ENCODE measurements around the gene CLCA4. TPM values are rescaled to one million over a fixed set of nuclear protein-coding genes. Genes with fewer than 3 reads are reported as not detected.

CLCA4 gene
- total and polyA plus RNA-seq, 9 of the 15 experiments (the other 6 are each of a cell fraction or from before 2014, with no cell fraction given), result not detected

- FAIRE-seq (no peak), DNase-seq (ENCODE audit: extremely low read depth in 1 of 4, low spot score in 3 of 4) (no peak), ATAC-seq (no peak)
- H2AFZ ChIP-seq (ENCODE audit: low read depth, low read length), result no peak overlapping the region
- H3K4me2 ChIP-seq (ENCODE audit: insufficient read depth, low read length), result no peak overlapping the region
- BruUV-seq (replicated peaks), result no TSS peak
- H3K9me3 ChIP-seq (replicated peaks; ENCODE audit: control insufficient read depth, insufficient read depth, low read depth, low read length), result no peaks in the 10 kb centered on the region; the same call in 1 of the 2 replicates
- CTCF ChIA-PET (ENCODE audit: low intra/inter-chr PET ratio), result interaction anchor here (1.3 kb wide), 1 partner anchor 191 kb away, joined by 5 read pairs; no protein-coding TSS in a partner anchor
- intact Hi-C loops (cut with micrococcal nuclease), result no loop called here
- POLR2A ChIA-PET, result no interaction called here
- no peak overlapping the region for H3K4me3 ChIP-seq
- TF ChIP-seq SPI1 (IDR thresholded peaks at IDR 0.05; ENCODE audit: borderline replicate concordance, low read depth, low read length) (peak; percentile 24; the same call in 1 of the 2 replicates), COPS2 (conservative IDR thresholded peaks at IDR 0.05) (no peak)
- in situ Hi-C loops (cut with MboI), result no loop called here
- no peak overlapping the region for H3K9ac ChIP-seq (ENCODE audit: insufficient read depth in 1 of 2, low read depth in 2 of 2, low read length in 2 of 2)
- no peaks in the 10 kb centered on the region for H3K36me3 ChIP-seq (ENCODE audit: control insufficient read depth, insufficient read depth, low read length)
- no peaks in the 10 kb centered on the region for H3K9me1 ChIP-seq (ENCODE audit: control insufficient read depth, insufficient read depth, low read length)
- 0% methylated on average over 3 of the region's 3 CpGs for whole genome bisulfite sequencing (ENCODE audit: insufficient coverage, low coverage, missing lambda C conversion rate)
- no peak overlapping the region for H3K27ac ChIP-seq (ENCODE audit: extremely low read depth, low read depth, low read length)
- peaks cover 5 to 14% of the 10 kb centered on the region in 2 experiments; a peak in 3 of 5 replicates for H3K27me3 ChIP-seq (ENCODE audit: control insufficient read depth in 2 of 2, insufficient read depth in 2 of 2, low read length in 2 of 2)
- no peaks in the 10 kb centered on the region for H3K4me1 ChIP-seq (replicated peaks in 1 of 2; ENCODE audit: control insufficient read depth in 2 of 2, insufficient read depth in 2 of 2, low read length in 2 of 2)
- no peaks in the 10 kb centered on the region for H4K20me1 ChIP-seq (replicated peaks; ENCODE audit: control insufficient read depth, insufficient read depth, low read length)
- H3K79me2 ChIP-seq (ENCODE audit: control insufficient read depth, insufficient read depth, low read length), result no peaks in the 10 kb centered on the region
Observed at GRCh38 chr1:86498281-86498680, 48.6 kb upstream of the CLCA4 start.

DNA sequence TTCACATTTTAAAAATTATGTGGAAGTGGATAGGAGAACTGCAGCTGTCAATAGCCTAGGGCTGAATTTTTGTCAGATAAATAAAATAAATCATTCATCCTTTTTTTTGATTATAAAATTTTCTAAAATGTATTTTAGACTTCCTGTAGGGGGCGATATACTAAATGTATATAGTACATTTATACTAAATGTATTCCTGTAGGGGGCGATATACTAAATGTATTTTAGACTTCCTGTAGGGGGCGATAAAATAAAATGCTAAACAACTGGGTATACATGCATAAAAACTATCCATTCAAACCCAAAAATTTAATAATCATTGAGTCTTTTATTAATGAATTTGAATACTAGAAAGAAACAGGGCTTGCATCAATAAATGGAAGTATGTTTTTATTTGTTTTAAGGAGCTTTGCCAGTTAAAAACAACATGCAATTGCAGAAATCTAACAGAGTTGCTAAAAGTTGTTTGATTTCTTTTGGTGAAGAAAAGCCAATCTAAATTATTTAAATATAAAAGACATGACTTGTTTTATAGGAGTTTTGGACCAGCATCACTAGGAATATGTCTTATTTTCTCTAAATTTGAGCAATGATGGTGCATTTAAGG lies 46.8 kb upstream of the CLCA4 start:
- Histone ChIP-seq H3K79me2 (ENCODE audit: control insufficient read depth, insufficient read depth, low read length) (no peaks in the 10 kb centered on the region), H3K4me1 (replicated peaks in 1 of 2; ENCODE audit: control insufficient read depth in 2 of 2, insufficient read depth in 2 of 2, low read length in 2 of 2) (no peaks in the 10 kb centered on the region; a peak in 1 of 5 replicates), H3K9me1 (ENCODE audit: control insufficient read depth, insufficient read depth, low read length) (no peaks in the 10 kb centered on the region), H3K9me3 (replicated peaks; ENCODE audit: control insufficient read depth, insufficient read depth, low read depth, low read length) (no peaks in the 10 kb centered on the region; the same call in 1 of the 2 replicates), H3K4me3 (no peak overlapping the region), H2AFZ (ENCODE audit: low read depth, low read length) (no peak overlapping the region), H4K20me1 (replicated peaks; ENCODE audit: control insufficient read depth, insufficient read depth, low read length) (no peaks in the 10 kb centered on the region), H3K9ac (ENCODE audit: insufficient read depth in 1 of 2, low read depth in 2 of 2, low read length in 2 of 2) (no peak overlapping the region), H3K36me3 (ENCODE audit: control insufficient read depth, insufficient read depth, low read length) (no peaks in the 10 kb centered on the region), H3K27ac (ENCODE audit: extremely low read depth, low read depth, low read length) (no peak overlapping the region), H3K4me2 (ENCODE audit: insufficient read depth, low read length) (no peak overlapping the region), H3K27me3 (ENCODE audit: control insufficient read depth in 2 of 2, insufficient read depth in 2 of 2, low read length in 2 of 2) (peaks cover 5 to 20% of the 10 kb centered on the region in 2 experiments; a peak in 3 of 5 replicates)
- peak; percentile 58; the same call in 2 of the 3 replicates for ATAC-seq
- peak; percentile 23 to 55 (median 48) for DNase-seq (ENCODE audit: extremely low read depth in 1 of 4, low spot score in 3 of 4)
- in situ Hi-C loops (cut with MboI) (loop anchor here (10.0 kb wide), 1 partner anchor 105 kb away; the partner anchor contains the start of gene ODF2L), intact Hi-C loops (cut with micrococcal nuclease) (loop anchor here (2.0 to 5.0 kb wide), 2 partner anchors 119 to 252 kb away; no protein-coding TSS in a partner anchor)
- no TSS peak for BruUV-seq (replicated peaks)
- POLR2A ChIA-PET, result no interaction called here
- 0% methylated on average over 3 of the region's 3 CpGs for WGBS (ENCODE audit: insufficient coverage, low coverage, missing lambda C conversion rate)
- FAIRE-seq, result no peak
- CTCF ChIA-PET (ENCODE audit: low intra/inter-chr PET ratio), result interaction anchor here (0.5 to 4.1 kb wide), 16 partner anchors 9 to 592 kb away, joined by 3 to 29 read pairs (median 4); no protein-coding TSS in a partner anchor
- peak in 1 of 2 experiments; percentile 58; a peak in 3 of 4 replicates for TF ChIP-seq RAD21 (CRISPR knock-in tag; conservative IDR thresholded peaks at IDR 0.05 in 1 of 2, IDR thresholded peaks at IDR 0.05 in 1 of 2)
- peak; percentile 63; the same call in 1 of the 2 replicates for TF ChIP-seq KLF16 (IDR thresholded peaks at IDR 0.05)
- 0 out of 2 replicates have a peak, but pooled peaks have one; percentile 49 for TF ChIP-seq GATAD2B (IDR thresholded peaks at IDR 0.05; ENCODE audit: borderline replicate concordance)
- peak; percentile 58; the same call in 1 of the 2 replicates for TF ChIP-seq ADNP (tag; IDR thresholded peaks at IDR 0.05)
- TF ChIP-seq ZNF143 (CRISPR knock-in tag; IDR thresholded peaks at IDR 0.05), result no peak
- peak; percentile 75 to 100 (median 99) for TF ChIP-seq CTCF (IDR thresholded peaks at IDR 0.05 in 2 of 3, conservative IDR thresholded peaks at IDR 0.05 in 1 of 3; ENCODE audit: insufficient read depth in 2 of 3, low read depth in 1 of 3, low read length in 3 of 3)
- TF ChIP-seq TEAD4 (IDR thresholded peaks at IDR 0.05; ENCODE audit: low read length), result peak; percentile 40; the same call in 1 of the 2 replicates
- no peak for TF ChIP-seq TEAD4 (CRISPR knock-in tag; IDR thresholded peaks at IDR 0.05; ENCODE audit: borderline replicate concordance)

Data from K562 (cell line).